ENCODE data around the gene DNAJC18.
A peak's percentile ranks its signal among the peaks of the same experiment; 100 is the strongest.

DNA sequence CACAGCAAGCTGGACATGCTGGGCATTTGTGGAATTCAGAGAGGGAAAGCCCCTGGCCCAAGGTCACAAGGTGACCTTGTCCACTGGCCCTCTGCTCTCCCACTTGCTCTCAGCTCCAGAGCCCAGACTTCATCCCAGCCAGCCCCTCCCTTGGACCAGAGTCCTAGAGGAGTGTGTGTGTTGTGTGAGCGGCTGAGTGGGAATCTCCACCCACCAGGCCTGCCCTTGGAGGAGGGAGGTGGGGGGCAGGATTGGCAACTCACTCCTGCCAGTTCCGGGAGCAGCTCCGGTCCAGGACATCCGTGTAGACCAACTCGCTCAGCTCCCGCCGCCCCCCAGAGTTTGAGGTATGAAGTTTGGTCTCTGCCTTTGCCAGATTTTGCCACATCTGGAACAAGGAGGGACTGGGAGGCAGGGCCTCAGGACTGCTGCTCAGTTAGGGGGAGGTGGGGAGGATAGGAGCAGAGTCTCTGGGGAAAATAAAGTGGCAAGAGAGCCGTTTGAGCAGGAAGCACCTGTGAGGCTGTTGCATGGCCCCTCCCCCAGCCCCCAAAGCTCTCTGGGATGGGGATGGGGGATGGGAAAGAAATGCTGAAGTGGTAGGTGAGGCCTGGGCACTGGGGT, 51.0 kb downstream of the DNAJC18 start:
- TF ChIP-seq, protein P1, sequence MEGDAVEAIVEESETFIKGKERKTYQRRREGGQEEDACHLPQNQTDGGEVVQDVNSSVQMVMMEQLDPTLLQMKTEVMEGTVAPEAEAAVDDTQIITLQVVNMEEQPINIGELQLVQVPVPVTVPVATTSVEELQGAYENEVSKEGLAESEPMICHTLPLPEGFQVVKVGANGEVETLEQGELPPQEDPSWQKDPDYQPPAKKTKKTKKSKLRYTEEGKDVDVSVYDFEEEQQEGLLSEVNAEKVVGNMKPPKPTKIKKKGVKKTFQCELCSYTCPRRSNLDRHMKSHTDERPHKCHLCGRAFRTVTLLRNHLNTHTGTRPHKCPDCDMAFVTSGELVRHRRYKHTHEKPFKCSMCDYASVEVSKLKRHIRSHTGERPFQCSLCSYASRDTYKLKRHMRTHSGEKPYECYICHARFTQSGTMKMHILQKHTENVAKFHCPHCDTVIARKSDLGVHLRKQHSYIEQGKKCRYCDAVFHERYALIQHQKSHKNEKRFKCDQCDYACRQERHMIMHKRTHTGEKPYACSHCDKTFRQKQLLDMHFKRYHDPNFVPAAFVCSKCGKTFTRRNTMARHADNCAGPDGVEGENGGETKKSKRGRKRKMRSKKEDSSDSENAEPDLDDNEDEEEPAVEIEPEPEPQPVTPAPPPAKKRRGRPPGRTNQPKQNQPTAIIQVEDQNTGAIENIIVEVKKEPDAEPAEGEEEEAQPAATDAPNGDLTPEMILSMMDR (IDR thresholded peaks at IDR 0.05): peak in 1 of 4 experiments; percentile 22
- peak; percentile 63 for TF ChIP-seq POLR2AphosphoS5 (IDR thresholded peaks at IDR 0.05)
